Right lobe of liver (tissue), 6 donors: ENCODE measurements around the gene DNM3. TPM values are rescaled to one million over a fixed set of nuclear protein-coding genes. Genes with fewer than 3 reads are reported as not detected.

Experiments
- ATAC-seq, 4 donors: fragments of 200-7000 bp; cut with Tn5 transposase; one replicate each; pipeline ENCODE4 v1.9.1; 2020; ENCODE audit warnings: mild to moderate bottlenecking in 4 of 4, moderate library complexity in 4 of 4
- DNase-seq, 3 donors: peaks; one replicate each; pipeline ENCODE4 v3.0.0-alpha.2; 2020
- H3K27ac ChIP-seq, 3 donors: fragments of 200-600 bp; one replicate each; pipeline ENCODE4 v1.8.0; 2022
- H3K27me3 ChIP-seq, 2 donors: fragments of 200-600 bp; one replicate each; pipeline ENCODE4 v1.8.0; 2022
- H3K36me3 ChIP-seq, 4 donors: fragments of 200-600 bp; sonication (generic) in 1 of 4; one replicate each; pipeline versions ENCODE4 v1.5.1 to v1.8.0; 2017 to 2022; ENCODE audit warnings: control low read depth in 1 of 4
- H3K4me1 ChIP-seq, 4 donors: fragments of 200-600 bp; sonication (generic) in 1 of 4; one replicate each; pipeline versions ENCODE4 v1.5.1 to v1.8.0; 2017 to 2022; ENCODE audit warnings: control low read depth in 1 of 4
- H3K4me3 ChIP-seq, 3 donors: fragments of 200-600 bp; one replicate each; pipeline ENCODE4 v1.8.0; 2022
- H3K9me3 ChIP-seq, 4 donors: fragments of 200-600 bp; sonication (generic) in 1 of 4; one replicate each; pipeline versions ENCODE4 v1.5.1 to v1.8.0; 2017 to 2022; ENCODE audit warnings: control low read depth in 1 of 4
- CTCF ChIP-seq, 4 donors: fragments of 200-600 bp in 3 of 4; fragments of 450-650 bp in 1 of 4; IDR thresholded peaks; one replicate each; pipeline versions ENCODE4 v1.5.1 to v1.8.0; 2016 to 2022; ENCODE audit warnings: antibody characterized with exemption in 4 of 4, mild to moderate bottlenecking in 2 of 4
- POLR2A ChIP-seq: fragments of 450-650 bp; IDR thresholded peaks from one replicate; pipeline ENCODE4 v1.6.1; 2017; ENCODE audit warnings: antibody characterized with exemption, mild to moderate bottlenecking
- WGBS: methylation state at CpG from one replicate; pipeline ENCODE4 v1.1.6; 2018; ENCODE audit warnings: low coverage, low lambda C conversion rate; ENCODE audit not compliant: insufficient coverage; ENCODE audit errors: missing lambda C conversion rate; 5-methylcytosine and 5-hydroxymethylcytosine counted together
- intact Hi-C, 2 donors: fragments of 100-400 bp; cut with DNase I; formaldehyde crosslinking; loops; one replicate each; pipeline versions ENCODE4 v1.11.2 to v1.14.1; 2022
- total RNA-seq, 6 experiments: library from RNA; depleted of rRNA in 2 of 6; stranded (reverse); fragments of >200 nt in 2 of 6; fragmentation: NEBNext Ultra II Directional in 3 of 6; extraction: Animal tissue kit (Norgen Biotek cat#: 25700) in 3 of 6; gene quantifications; one replicate each; pipeline versions ENCODE4 v1.1.0 to v1.2.4, GENCODE V29; 2016 to 2023
- donor health status: DM: no; HTN: yes; CAD: no.
- donor health status: DM: no; HTN: no; CAD: no.
- donor health status: DM: no; HTN: no; CAD: no.
- donor health status: DM: no; HTN: yes; CAD: no.
- donor health status: DM: no; HTN: yes; CAD: no.

Gene DNM3
- total RNA-seq, 6 experiments from 2014 or later, result 0.29 to 0.92 (median 0.43) TPM

DNA sequence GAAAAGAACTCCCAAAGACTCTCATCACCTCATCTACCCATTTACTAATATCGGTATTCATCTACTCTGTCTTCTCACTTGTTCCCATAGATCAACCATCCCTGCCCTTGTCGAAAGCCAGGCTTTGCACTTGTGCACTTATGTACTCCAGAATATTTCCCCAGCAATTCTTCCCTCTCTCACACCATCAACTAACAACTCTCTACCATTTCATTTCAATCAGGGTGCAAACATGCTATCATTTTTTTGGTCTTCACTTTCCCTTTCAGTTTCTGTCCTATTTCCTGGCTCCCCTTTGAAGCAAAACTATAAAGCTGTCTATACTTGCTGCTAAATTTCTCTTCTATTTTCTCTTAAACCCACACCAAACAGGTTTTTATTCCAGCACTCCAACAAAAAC lies 585.9 kb downstream of the DNM3 start:
- TF ChIP-seq POLR2A (no peak), CTCF (IDR thresholded peaks at IDR 0.05) (no peak)
- intact Hi-C loops, result no loop called here
- Histone ChIP-seq H3K36me3 (no peaks in the 10 kb centered on the region), H3K27ac (no peak overlapping the region), H3K4me1 (peaks cover 0 to 2% (median 0%) of the 10 kb centered on the region in 4 donors), H3K27me3 (no peaks in the 10 kb centered on the region), H3K9me3 (no peaks in the 10 kb centered on the region), H3K4me3 (no peak overlapping the region)
- no peak for ATAC-seq
- WGBS, result 100% methylated on average over 2 of the region's 2 CpGs
- no peak for DNase-seq

GRCh38 chr1:172429331-172430127 lies 588.2 kb downstream of the DNM3 start:
- intact Hi-C loops, result no loop called here
- TF ChIP-seq CTCF (IDR thresholded peaks at IDR 0.05) (peak; percentile 67 to 85 (median 72)), POLR2A (no peak)
- ATAC-seq (peak; percentile 70 to 91 (median 78)), DNase-seq (no peak)
- Histone ChIP-seq H3K4me3 (no peak overlapping the region), H3K27ac (no peak overlapping the region), H3K27me3 (no peaks in the 10 kb centered on the region), H3K4me1 (peaks cover 0 to 3% (median 0%) of the 10 kb centered on the region in 4 donors), H3K9me3 (no peaks in the 10 kb centered on the region), H3K36me3 (no peaks in the 10 kb centered on the region)
- WGBS, result 60% methylated on average over 1 of the region's 1 CpG

DNA sequence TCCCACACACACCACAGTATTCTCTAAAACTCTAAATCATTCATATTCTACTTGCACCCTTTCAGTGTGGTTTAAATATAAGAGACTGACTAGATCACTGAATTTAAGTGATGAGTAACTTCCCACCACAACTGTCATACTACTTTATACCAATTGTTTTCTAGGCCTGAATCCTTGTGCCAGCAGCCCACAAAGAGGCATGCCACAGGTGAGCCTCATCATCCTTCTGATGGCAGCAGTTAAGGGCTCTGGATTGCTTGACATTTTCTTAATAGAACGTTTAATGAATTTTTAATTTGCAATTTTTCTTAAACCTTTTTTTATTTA lies 588.8 kb downstream of the DNM3 start:
- H3K4me3 ChIP-seq, result no peak overlapping the region
- no peak for TF ChIP-seq CTCF (IDR thresholded peaks at IDR 0.05)
- TF ChIP-seq POLR2A, result no peak
- H3K4me1 ChIP-seq, result peaks cover 0 to 3% (median 0%) of the 10 kb centered on the region in 4 donors
- WGBS, result 56% methylated on average over 1 of the region's 1 CpG
- no peaks in the 10 kb centered on the region for H3K27me3 ChIP-seq
- no peaks in the 10 kb centered on the region for H3K9me3 ChIP-seq
- no peaks in the 10 kb centered on the region for H3K36me3 ChIP-seq
- no peak for ATAC-seq
- no peak for DNase-seq
- no peak overlapping the region for H3K27ac ChIP-seq
- intact Hi-C loops, result no loop called here

- DNase-seq (no peak), ATAC-seq (no peak)
- intact Hi-C loops, result no loop called here
- H3K9me3 ChIP-seq, result no peaks in the 10 kb centered on the region
- H3K27ac ChIP-seq, result no peak overlapping the region
- peaks cover 0 to 3% (median 0%) of the 10 kb centered on the region in 4 donors for H3K4me1 ChIP-seq
- no peak overlapping the region for H3K4me3 ChIP-seq
- no peaks in the 10 kb centered on the region for H3K36me3 ChIP-seq
- 79% methylated on average over 2 of the region's 2 CpGs for WGBS
- TF ChIP-seq POLR2A (no peak), CTCF (IDR thresholded peaks at IDR 0.05) (no peak)
- no peaks in the 10 kb centered on the region for H3K27me3 ChIP-seq
Observed at GRCh38 chr1:172431204-172431603, 589.9 kb downstream of the DNM3 start.
